Choroid plexus epithelial cell (primary cell): ENCODE results near the gene SLC5A6.

Source experiments
- DNase-seq: peaks from one replicate; pipeline ENCODE4 v3.0.0-alpha.2; 2010; ENCODE audit warnings: low read depth
- H3K4me3 ChIP-seq: 2 replicates; pipeline ENCODE4 v1.5.1; 2011; ENCODE audit warnings: low read depth, mild to moderate bottlenecking, control low read depth, low read length, moderate library complexity
- TF ChIP-seq, protein P1 (sequence below): conservative IDR thresholded peaks from 2 replicates; pipeline ENCODE4 v1.5.1; 2011; ENCODE audit warnings: low read depth, mild to moderate bottlenecking, control low read depth, inconsistent platforms, low read length, moderate library complexity

SLC5A6 gene

DNA sequence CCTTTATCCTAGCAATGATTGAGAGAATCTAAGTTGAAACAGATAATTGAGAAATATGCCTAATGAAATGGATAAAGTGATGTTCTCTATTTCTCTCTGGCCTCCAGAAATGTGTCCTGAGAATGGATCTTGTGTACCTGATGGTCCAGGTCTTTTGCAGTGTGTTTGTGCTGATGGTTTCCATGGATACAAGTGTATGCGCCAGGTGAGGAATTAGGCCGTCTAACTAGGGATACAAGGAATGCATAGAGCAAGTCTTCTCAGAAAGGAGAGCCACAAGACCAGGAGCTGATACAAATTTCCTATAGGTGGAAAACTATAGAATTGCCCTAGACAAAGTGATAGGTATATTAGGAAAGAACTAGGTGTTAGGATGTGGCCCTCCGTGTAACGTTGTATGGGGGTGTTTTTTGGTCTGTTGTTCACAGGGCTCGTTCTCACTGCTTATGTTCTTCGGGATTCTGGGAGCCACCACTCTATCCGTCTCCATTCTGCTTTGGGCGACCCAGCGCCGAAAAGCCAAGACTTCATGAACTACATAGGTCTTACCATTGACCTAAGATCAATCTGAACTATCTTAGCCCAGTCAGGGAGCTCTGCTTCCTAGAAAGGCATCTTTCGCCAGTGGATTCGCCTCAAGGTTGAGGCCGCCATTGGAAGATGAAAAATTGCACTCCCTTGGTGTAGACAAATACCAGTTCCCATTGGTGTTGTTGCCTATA lies 4.5 kb upstream of the SLC5A6 start:
- TF ChIP-seq, protein P1, sequence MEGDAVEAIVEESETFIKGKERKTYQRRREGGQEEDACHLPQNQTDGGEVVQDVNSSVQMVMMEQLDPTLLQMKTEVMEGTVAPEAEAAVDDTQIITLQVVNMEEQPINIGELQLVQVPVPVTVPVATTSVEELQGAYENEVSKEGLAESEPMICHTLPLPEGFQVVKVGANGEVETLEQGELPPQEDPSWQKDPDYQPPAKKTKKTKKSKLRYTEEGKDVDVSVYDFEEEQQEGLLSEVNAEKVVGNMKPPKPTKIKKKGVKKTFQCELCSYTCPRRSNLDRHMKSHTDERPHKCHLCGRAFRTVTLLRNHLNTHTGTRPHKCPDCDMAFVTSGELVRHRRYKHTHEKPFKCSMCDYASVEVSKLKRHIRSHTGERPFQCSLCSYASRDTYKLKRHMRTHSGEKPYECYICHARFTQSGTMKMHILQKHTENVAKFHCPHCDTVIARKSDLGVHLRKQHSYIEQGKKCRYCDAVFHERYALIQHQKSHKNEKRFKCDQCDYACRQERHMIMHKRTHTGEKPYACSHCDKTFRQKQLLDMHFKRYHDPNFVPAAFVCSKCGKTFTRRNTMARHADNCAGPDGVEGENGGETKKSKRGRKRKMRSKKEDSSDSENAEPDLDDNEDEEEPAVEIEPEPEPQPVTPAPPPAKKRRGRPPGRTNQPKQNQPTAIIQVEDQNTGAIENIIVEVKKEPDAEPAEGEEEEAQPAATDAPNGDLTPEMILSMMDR = no peak
- peak overlapping the region; percentile 92 for H3K4me3 ChIP-seq
- DNase-seq = no peak

DNA sequence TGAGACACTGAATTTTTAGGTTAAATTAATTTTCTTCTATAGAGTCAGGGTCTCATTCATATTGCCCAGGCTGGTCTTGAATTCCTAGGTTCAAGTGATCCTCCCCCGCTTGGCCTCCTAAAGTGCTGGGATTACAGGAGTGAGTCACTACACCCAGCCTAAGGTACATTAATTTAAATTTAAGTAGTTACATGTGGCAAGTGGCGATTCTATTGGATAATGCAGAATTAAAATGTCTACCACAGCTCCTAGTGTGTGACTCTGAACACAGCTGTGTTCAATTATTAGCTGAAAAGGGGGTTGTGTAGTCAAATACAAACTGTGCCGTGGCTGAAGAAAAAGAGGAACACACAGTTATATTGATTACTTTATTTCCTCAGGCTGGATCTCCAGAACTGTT lies 2.9 kb upstream of the SLC5A6 start:
- TF ChIP-seq, protein P1 = no peak
- no peak for DNase-seq
- no peak overlapping the region for H3K4me3 ChIP-seq

DNA sequence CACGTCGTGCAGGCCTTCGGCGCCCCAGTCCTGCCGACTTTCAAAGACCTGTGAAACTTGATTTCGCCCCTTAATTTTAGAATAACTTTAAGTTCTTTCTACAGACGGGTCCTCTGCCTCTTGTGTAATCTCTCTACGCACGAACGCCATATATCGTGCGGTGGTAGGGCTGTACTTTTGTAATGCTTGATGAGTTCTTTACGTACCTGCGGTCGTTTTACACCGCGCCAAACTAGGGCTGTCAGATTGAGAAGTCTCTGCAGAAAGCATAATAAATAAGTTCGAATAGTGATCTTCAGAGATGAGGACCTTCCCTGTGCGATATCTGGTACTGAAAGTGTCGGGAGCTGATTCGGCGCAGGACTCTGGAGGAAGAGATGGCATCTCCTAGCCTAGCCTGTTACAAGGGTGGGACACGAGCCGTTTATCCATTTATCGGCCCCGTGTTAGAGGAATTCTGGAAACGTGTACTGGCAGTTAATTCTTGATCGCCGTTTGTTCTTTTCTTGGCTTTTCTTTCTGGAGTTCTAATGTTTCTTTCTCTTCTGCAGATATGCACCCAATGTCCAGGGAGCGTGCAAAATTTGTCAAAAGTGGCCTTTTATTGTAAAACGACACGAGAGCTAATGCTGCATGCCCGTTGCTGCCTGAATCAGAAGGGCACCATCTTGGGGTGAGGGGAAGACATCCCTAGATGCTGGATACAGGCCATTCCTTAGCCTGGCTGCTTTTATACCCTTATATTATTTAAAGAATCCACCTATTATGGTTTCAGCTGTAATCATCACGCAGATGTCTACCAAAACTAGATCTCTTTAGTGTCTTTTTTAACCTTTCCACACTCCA lies 781 bp upstream of the SLC5A6 start:
- TF ChIP-seq, protein P1 = no peak
- DNase-seq = peak; percentile 81
- H3K4me3 ChIP-seq = peak overlapping the region; percentile 92

DNA sequence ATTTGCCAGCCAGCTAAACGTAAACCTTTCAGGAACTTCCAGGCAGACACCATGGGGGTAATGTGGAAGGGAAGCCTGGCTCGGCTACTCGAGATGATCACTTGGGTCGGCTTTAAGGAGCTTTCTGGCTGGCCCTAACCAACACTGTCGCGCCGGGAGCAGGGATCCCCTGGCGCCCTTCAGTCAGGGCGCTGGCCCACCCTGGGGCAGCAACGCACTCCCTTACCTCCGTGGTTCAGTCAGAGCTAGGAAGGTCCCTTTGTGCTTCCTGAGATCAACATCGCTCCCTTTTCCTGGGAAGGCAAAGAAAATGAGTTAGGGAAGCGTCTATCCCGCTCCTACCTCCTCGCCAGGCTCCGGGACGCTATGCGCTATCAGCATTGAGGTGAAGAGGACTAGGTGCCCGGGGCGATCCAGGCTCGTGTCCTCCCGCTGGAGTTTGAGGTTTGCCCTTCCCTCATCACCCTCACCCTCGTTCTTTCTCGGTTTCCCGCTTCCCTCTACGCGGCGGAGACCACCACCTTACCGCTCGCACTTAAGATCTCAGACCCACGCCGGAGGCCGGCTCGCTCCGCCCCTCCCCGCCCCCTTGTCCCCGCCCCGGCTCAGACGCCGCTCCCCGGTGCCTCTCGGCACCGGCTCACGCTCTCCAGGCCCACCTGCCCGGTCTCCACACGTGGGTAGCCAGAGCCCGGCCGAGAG lies 676 bp downstream of the SLC5A6 start:
- no peak for DNase-seq
- H3K4me3 ChIP-seq = peak overlapping the region; percentile 92
- TF ChIP-seq, protein P1 = no peak

DNA sequence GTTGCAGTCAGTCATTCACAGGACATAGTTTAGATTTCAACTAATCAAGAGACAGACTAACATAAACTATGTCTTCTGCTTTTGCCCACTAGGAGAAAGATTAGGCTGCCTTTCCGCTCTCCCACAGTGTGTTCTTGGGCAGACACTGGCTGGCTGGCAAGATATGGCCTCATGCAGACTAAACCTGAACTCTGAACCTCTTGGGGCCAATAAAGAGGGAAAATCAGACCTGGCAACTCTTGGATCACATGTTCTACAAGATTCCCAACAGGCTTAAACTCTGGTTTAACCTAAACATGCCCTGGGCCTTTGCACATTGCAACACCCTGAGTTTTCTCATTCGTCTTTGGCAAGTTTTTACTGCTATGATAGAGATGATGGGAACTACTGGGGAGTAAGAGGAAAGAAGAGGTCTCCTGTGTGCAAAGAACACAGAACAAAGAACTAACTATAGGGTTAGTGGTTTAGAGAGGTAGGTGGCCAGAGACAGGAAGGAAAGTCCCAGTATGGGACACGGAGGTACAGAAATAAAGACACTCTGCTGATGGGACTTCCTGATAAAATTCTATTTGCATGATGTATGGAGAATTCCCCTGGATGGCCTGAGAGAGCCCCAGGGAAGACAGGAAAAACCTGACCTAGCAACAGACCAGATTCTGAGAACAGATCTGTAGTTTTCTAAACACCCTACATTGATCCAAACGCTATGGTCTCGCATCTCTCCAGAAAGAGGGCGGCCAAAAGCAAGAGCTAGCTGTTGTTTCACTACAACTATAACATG lies 2.3 kb downstream of the SLC5A6 start:
- no peak overlapping the region for H3K4me3 ChIP-seq
- DNase-seq = peak; percentile 24
- TF ChIP-seq, protein P1 = peak; percentile 8

DNA sequence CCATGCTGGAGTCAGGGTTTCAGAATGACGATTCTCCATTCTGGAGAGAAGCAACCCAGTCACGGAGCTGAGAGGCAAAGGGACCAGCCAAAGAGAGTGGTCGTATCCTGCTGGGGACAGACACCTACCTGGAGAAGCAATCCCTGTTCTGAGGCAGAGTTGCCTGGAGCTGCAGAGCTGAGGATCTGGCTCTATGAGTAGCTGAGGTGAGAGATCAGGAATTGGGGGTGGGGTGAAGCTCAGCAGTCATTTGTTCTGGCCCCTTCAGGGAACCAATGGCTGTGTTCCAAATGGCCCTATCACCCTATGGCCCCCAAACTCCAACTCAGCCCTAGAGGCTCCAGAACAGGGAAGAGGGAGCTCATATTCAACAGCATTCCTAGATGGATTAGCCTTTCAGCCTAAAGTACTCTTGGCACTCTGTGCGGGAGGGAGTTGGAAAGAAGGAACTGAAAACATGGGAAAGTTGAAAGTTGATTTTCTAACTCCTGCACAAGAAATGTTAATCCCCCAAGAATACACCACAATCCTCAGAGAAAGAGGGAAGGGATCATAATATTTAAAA lies 3.5 kb downstream of the SLC5A6 start:
- no peak overlapping the region for H3K4me3 ChIP-seq
- TF ChIP-seq, protein P1 = no peak
- DNase-seq = no peak
